ENCODE measurements around the gene QRFP.

Gene QRFP

DNA sequence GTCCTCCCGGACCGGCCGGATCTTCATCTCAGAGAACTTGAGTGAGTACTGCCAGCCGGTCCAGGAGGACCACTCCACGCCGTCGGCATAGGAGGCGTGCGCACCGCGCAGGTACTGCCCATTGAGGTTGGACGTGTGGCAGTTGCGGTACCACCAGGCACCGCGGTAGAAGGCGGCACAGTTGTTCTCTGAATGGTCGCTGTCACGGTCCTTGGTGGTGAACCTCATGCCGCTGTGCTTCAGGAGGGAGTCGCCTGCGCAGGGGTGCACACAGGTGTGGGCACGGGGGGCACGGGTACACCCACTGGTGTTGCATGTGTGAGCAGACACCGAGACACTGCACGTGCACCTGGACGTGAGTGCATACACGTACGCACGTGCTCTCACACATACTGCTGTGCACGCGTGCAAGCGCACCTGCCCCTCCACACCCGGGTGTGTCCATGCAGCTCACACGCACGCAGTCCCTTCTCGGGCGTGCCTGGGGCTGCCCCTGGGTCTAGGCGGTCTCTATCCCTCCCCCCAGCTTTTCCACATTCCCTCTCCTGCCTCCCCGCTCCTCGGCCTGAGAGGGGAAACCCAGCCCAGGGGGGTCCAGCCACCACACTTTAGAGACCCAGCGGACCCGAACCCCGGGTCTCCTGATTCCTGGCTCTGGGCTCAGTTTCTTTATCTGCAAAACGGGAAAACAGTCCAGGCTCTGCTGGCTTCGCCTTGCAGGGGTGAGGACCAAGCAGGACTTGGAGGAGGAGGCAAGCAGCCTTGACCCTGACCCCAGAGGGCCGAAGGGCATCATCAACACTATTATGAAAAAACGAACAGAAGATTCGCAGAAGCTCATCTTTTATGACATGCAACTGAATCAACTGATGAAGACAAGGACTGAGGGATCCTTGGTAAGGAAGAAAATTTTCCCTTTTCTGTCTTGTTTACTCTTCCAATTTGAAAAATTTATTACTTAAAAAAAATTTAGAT lies 7.7 kb upstream of the QRFP start:
- no peak for DNase-seq (ENCODE audit: low read depth)

DNA sequence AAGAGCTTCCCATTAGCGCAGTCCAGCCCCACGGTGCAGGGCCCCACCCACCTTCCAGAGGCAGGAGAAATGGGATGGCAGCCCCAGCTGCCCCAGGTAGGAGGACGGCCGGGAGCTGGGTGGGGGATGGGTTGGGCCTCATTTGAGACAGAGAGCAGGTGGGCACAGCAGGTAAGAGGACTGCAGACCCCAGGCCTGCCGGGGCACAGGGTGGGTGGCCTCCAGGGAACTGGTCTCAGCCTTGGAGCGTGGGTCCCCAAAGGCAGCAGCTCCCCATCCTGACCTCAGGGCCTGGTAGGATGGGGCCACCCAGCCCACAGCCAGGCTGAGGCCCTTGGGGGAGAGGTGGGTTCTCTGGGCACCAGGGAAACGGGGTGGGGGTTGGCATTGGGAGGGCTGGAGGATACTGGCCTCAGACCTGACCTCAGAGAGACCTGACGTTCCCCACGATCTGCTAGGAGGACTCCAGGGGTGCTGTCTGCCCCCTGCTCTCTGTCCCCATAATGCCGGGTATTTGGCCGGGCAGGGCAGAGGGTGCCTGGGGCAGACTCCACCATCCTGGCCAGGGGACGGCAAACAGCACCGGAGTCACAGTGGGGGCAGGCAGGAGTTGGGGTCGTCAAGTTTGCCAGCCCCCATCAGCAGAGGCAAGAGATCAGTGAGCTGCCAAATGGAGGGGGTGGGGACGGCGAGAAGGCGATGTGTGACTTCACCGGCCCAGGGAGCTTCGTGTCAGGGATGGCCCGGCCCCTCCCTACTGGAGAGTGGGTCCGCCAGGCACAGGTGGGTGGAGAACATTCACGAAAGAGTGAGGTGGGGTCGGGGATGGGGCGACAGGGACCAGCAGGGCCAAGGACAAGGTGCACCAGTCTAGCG lies 6.8 kb upstream of the QRFP start:
- DNase-seq (ENCODE audit: low read depth): no peak

DNA sequence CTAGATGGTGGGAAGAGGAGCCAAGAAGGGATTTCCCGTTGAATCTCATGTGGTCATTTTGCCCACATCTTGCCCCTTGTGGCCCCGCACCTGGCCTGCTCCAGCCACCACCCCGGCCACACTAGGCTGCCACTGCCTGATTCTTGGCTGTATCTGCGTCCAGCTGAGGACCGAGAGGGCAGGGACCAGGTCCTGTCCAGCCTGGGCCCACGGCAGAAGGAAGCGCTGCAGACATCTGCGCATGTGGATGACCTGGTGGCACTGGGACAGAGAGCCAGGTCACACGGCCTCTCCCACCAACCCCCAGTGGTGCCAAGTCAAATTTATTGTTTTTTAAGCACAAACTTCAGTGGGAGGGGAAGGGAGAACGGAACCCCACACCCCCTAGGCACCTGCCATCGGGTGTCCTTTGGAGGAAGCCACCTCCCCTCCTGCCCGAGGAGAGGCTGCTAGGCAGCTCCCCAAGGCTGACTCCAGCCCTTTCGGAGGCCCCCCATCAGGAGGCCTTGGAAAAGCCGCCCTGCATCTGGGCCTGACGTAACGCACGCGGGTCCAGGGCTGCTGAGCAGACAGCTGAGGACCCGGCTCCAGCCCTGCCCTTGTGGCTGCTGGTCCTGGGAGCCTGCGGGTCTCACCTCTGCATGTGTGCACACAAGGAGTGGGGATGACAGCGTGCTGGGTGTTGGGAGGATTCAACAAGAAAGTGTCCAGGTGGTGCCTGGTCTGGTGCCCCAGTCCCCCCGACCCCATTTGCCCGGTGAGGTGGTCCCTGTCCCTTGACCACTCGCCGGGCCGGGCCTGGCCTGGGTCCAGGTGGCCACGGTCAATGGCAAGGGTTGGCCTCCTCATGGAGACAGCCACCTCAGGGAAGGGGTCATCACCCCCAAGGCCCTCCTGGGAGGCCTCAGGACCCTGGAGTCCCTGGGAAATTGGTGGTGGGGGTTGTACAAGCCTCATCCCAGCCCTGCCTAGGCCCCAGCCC lies 5.9 kb upstream of the QRFP start:
- DNase-seq (ENCODE audit: low read depth): no peak

DNA sequence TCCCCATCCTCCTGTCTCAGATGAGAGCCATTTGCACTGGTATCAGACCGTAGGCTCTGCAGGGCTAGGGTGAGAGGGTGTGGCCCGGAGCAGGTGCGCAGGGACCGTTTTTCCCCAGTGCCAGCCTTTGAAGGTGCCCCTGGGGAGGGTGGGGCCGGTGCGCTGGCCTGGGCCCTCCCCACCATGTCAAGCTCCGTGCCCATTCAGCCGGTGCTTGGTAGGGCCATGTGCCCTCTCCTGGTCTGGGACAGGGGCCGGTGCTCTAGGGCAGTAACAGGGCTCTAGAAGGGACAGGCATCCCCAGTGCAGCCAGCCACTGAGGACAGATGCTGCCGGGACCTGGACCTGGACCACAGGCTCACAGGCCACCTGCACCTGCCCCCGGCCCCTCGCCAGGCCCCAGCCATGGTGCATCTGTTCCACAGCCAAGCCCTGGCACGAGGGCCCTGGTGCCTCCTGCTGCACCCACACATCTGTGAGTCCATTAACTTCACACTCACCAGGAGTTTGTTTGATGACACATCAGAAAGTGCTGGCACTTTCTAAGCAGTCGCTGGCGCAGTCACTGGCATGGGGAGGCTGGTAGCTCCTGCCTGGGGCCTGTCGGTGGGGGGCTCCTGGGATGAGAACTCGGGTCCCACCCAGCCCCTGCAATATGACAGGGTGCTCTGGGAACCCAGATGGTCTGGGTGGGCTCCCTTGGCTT lies 5.0 kb upstream of the QRFP start:
- no peak for DNase-seq (ENCODE audit: low read depth)

DNA sequence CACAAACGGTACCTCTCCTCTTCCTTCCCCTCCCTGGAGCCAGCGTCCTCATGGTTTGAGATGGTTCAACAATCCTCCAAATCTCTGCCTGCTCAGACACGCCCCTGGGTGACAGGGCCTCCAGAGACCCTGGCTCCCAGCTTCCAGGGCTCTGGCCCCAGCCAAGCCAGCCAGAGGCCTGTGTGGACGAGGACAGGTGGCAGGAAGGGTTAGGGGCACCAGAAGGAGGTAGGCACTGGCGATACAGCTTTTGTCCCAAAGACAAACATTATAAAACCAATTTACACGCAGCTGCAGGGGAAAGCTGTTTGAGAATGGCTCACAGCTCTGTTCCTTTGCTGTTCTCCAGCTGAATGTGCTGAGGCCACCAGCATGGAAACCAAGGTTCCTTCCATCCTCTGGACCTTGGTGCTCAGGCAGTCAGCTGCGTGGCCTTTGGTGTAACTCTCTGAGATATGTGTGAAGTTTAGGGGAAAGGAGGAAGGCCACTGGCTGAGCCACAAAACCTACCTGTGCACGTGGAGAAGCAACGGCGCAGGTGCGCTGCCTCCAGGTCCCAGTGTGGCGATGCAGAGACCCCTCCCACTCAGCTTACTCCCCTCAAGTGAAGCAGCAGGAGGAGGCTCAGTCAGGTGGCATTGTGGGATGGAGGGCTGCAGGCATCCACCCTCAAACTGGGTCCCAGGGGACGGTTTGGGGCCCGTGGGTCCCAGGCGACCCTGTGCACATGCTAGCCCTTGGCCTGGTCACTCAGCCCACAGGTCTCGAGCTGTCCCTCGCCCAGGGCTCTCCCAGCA lies 4.3 kb upstream of the QRFP start:
- DNase-seq (ENCODE audit: low read depth): no peak

DNA sequence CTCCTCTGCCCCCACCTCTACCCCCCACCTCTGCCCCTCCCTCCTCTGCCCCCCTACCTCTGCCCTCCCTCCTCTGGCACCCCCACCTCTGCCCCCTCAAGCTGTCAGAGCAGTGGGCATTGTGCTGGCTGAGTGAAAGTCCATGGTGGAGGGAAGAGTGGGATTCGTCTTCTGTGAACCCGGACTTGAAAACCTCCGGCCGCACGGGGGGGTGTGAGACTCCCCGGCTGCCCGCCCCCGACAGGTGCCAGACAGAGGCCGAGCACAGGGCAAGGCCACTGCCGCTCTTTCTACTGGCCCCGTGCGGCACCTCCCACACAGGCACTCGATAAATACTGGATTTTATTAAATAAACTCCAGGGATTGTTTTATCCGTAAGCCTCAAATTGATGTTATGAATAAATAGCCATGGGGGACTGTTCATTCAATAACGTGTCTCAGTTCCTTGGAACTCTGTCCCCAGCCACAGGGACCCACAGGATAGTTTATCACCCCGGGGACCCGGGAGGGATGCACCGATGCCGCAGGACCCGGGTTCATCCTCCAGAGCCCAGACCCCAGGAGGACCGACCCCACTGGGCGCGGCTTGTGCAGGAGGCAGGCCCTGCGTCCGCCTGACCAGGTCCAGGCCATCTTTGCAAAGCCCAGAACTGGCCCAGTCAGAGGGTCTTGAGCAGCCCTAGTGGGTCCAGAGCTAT lies 2.6 kb upstream of the QRFP start:
- no peak for DNase-seq (ENCODE audit: low read depth)

DNA sequence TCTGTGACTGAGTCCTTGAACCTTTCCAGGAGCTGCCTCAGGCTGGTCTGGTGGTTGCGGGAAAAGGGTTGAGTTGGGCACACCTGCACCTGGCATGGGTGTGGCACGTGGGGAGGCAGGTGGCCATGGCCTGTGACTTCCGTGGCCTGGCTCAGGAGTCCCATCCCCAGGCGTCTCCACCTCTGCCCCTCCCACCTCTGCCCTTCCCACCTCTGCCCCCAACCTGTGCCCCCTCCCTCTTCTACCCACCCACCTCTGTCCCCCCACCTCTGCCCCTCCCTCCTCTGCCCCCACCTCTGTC lies 1.9 kb upstream of the QRFP start:
- no peak for DNase-seq (ENCODE audit: low read depth)

DNA sequence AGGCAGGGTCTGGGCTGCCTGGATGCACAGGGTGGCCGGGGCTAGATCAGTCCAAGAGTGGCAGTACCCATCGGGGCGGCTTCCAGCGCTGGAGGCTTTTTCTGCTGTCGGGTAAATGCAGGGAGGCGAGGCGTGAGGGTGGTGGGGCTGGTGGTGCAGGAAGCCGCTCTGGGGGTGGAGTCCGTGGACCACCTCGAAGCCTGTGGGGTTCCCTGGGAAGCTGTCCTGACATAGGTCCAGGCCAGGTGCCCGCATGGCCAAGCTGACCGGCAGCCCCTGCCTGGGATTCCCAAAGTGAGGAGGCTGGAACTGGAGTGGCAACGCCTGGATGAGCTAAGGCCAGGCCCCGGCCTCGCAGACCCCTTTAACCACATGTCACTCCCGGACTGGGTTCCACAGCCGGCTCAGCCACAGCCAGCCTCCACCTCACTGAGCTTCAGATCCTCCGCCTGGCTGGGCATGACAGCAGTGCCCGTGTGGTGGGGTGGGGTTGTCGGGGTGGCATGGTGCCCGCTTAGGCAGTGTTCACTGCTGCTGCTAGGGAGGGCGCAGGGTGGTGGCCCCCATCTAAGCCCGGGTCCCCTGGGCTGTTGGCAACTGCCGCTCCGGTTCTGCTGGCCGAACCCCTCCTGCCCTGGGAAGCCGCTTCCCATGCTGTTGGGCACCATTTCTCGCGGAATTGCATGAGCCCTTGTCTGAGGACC lies 1.4 kb upstream of the QRFP start:
- DNase-seq (ENCODE audit: low read depth): no peak

DNA sequence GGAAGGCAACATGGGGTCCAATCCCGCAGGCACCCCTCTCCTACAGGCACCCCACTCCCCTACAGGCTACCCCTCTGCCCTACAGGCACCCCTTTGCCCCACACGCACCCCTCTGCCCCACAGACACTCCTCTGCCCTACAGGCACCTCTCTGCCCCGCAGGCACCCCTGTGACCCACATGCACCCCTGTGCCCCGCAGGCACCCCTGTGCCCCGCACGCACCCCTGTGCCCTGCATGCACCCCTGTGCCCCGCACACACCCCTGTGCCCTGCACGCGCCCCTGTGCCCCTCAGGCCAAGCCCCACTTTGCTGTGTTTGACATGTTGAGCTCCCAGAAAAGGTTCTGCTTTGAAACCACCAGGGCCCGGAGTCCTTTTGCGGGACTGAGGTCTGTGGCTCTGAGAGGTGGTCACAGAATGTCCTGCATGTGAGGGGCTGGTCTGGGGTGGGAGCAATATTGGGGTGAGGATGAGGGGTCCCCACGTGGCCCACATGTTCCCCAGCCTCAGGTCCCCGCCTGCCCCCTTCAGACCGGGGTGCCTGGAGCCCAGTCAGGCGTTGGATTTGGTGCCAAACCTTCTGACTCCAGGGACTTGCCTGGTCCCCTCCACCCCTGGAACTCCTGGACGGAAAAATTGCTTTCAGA lies 616 bp upstream of the QRFP start:
- no peak for DNase-seq (ENCODE audit: low read depth)

DNA sequence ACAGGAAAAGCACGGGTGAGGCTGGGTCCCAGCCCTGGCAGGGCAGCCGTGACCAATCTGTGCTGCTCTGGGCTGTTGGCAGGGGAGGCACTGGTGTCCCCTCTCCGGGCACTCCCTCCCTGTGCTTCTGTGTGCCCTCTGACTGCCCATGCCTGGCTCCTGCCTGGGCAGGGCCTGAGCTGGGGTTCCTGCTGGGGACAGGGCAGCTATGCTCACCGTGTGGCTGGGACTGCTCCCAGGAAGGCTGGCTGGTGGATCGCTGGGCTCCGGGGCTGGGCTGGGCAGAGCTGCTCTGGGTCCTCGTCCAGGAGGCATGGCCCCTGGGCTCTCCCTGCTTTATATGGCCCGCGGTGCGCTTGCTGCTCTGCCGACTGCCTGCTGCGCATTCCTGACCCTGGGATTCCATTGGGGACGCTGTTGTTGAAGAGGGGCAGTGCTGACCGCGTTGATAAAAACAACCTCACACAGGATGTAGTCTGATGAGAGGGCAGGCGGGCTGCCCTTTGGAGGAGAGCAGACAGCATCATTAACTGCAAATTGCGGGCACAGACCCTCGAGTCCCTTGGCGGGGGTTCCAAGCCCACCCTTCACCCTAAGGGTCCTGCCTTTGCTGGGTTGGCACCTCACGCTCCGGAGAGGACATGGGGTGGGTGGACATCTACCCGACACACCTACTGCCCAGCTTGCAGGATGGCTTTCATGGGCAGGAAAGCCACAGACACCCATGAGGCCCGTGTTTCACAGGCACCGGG lies 955 bp downstream of the QRFP start:
- no peak for DNase-seq (ENCODE audit: low read depth)

DNA sequence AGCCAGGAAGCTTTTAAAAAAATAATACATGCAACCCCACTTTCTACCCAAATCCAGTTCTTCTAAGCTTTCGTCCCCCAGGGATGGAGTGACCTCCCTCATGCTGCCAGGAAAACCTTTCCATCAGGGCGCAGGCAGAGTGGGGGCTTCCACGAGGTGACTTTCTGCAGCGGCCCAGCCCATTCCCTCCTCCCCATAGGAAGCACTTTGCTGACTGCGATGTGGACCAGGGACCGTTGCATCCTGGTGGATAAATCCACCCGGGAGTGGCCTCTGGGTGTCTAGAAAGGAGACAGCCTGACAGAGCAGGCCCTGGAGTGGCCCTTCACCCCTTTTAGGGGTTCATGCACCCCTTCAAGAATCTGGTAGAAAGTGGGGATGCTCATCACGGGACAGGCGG lies 1.6 kb downstream of the QRFP start:
- no peak for DNase-seq (ENCODE audit: low read depth)

DNA sequence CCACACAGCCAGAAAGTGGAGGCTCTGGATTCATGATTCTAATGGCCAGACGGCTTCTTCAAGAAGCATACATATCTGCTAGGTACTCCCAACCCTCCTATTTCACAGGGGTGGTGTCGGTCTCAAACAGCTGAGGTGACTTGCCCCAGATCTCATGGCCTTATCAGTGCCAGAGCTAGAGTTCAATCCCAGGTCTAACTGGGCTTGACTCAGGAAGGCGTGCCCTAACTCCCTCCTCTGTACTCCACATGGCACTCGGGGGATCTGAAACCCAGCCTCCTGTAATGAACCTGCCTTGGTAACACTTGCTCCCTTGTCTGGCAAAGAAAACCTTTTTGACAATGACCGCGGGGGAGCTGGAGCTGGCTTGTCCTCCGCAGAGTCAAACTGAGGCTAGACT lies 2.1 kb downstream of the QRFP start:
- no peak for DNase-seq (ENCODE audit: low read depth)

DNA sequence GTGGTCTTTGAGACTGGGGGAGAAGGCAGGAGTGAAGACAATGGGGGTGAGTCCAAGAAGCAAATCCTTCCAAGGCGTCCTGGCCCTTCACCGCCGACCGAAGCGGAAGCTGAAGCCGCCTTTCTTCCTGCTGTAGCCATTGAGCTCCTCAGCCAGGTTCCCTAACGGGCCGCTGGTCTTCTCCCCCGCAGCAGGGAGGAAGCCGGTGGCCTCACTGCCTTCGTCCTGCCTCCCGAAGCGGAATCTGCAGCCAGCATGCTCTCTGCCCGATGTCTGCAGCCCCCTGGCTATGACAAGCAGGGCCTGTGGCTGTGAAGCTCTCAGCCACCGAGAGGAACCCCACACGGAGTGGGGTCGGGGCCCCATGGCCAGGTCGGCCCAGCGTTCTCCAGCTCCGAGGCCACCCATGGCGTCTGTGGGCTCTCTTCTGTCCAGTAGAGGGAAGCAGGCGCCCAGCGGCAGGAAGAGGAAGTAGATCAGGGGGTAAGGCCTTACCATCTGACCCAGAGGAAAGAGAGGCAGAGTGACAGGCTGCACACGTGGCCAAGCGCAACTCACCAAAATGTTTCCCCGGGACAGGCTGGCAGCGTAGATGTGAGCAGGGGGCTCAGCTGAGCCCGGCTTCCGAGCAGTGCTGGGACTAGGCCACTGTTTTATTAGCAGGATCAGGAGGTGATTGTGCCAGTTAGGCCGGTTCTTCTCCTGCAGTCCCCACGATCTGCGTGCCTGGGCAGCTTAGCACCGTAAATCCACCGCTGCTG lies 3.1 kb downstream of the QRFP start:
- DNase-seq (ENCODE audit: low read depth): no peak

DNA sequence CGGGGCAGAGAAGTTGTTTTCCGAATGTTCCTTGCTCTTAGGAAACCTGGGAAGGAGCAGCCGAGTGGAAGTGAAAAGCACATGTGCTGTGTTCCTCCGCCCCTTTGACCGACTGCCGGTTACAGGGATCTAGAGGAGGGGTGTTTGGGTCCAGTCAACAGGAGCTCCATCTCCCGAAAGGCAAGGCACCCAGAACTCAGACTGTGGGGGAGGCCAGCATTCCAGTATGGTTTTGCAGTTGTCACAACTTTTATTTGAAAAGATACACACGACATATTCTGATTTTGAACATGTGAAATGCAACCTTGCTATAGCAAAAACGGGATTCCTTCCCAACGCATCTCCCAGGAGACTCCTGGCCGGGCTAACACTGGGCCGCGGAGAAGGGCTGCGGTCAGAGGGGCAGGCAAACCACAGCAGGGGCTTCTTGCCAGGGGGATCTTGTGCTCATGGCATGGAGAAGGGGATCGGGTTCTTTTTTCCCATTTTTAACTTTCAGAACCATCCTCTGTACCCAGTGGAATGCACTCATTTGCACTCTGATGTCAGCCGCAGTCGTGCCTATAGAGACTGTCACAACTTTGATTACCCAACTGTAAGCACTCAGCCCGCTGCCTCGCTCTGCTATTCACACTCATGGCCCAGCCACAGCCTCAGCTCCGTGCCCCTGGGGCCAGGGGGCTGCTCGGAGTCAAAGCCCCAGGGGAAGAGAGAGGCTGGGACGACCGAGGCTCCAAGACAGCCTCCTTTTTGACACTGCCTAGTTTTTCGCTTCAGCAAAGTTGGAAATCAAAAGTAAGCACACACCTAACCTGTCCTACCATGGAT lies 3.9 kb downstream of the QRFP start:
- no peak for DNase-seq (ENCODE audit: low read depth)

DNA sequence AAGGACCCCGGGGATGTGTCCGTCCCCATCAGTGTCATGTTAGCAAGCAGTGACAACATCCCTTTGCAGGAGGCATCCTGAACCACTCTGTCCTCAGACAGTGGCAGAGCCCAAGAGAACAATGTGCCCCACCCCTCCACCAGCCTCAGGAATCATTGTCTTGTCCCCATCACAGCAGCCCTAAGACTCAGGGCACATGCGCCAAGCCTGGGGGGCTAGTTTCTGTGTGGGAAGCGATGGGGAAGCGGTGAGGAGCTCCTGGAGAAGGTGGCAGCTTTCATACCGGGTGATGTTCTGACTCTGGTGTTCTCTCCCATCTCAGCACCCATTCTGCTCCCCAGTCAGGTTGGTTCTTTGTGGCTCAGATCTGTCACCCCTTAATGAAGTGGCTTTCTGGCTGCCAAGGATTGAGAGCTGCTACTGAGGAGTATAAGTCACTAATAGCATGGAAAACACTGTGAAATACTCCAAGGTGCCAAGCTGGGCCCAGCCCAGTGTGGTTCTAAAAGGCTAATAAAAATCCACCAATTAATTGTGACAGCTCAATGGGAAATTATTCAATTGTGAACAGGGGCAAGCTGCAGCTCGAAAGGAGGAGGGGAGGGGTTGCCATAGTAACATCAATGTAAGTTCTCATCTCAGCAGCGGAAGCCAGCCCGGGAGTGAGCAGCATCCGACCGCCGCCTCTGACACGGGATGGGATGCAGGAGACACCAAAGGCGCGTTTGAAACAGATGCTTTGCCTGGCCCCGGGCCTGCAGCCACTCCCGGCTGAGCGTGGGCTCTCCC lies 4.7 kb downstream of the QRFP start:
- DNase-seq (ENCODE audit: low read depth): no peak

Measured in activated gamma-delta T cell treated with anti-CD3 and anti-CD28 coated beads, Interleukin-2, amount 50 U/mL, for 16 hours (primary cell).